Dedifferentiated amniotic fluid mesenchymal stem cell (primary cell): ENCODE measurements around the gene SEC11A.
A peak's percentile ranks its signal among the peaks of the same experiment; 100 is the strongest.
"Not testable (repeated sequence)": the region's sequence is repeated elsewhere in the genome, so short reads cannot be mapped to it uniquely, and the experiment has no call there.

Experiments used
- DNase-seq: peaks from one replicate; pipeline ENCODE4 v3.0.0-alpha.2; 2016; ENCODE audit errors: extremely low spot score

The SEC11A gene

DNA sequence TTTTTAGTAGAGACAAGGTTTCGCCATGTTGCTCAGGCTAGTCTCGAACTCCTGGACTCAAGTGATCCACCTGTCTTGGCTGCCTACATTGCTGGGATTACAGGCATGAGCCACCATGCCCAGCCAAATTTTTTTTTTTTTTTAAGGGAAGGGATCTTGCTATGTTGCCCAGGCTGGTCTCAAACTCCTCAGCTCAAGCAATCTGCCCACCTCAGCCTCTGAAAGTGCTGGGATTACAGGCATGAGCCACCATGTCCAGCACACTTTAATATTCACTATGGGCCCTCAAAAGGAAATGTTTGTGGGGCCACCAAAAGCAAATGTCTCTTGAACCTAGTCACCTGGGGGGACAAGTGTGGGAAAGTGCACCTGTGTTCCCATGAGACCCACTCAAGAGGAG is 73.3 kb downstream of the SEC11A start:
- DNase-seq: not testable (repeated sequence)

DNA sequence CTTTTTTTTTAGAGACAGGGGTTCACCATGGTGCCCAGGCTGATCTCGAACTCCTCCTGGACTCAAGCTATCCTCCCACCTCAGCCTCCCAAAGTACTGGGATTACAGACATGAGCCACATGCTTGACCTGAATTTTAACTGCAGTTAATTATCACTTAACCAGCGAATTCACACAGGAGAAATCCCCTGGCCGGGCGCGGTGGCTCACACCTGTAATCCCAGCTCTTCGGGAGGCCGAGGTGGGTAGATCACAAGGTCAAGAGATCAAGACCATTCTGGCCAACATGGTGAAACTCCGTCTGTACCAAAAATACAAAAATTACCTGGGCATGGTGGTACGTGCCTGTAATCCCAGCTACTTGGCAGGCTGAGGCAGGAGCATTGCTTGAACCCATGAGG is 74.1 kb downstream of the SEC11A start:
- not testable (repeated sequence) for DNase-seq

DNA sequence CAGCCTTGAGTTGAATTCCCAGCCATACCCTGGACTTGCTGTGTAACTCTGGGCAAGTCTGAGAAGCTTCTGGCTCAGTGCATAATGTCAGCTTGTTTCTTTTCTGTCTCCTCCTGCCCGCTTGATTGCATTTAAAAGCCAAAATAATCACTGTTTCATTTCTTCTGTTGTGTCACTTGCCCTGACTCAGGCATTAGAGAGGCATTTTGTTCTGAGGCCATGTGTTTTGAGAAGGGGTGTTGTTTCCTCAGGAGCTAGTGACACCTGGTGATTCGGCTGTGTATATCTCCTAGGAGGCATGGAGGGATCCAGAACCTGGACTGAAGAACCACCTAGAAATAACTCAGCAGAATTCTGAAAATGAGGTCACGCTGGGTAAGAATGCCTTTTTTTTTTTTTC is 77.8 kb downstream of the SEC11A start:
- DNase-seq: no peak

DNA sequence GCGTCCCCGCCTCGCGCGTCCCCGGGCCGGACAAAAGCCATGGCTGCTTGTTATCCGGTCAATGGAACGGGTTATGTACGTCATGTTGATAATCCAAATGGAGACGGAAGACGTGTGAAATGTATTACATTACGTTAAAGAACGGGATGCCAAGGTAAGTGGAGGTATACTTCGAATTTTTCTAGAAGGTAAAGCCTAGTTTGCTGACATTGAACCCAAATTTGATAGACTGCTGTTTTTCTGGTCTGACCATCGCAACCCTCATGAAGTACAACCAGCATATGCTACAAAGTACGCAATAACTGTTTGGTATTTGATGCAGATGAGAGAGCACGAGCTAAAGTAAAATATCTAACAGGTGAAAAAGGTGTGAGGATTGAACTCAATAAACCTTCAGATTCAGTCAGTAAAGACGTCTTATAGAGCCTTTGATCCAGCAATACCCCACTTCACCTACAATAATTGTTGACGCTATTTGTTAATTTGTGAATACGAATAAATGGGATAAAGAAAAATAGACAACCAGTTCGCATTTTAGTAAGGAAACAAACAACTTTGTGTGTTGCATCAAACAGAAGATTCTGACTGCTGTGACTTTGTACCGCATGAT is 81.6 kb downstream of the SEC11A start:
- no peak for DNase-seq

DNA sequence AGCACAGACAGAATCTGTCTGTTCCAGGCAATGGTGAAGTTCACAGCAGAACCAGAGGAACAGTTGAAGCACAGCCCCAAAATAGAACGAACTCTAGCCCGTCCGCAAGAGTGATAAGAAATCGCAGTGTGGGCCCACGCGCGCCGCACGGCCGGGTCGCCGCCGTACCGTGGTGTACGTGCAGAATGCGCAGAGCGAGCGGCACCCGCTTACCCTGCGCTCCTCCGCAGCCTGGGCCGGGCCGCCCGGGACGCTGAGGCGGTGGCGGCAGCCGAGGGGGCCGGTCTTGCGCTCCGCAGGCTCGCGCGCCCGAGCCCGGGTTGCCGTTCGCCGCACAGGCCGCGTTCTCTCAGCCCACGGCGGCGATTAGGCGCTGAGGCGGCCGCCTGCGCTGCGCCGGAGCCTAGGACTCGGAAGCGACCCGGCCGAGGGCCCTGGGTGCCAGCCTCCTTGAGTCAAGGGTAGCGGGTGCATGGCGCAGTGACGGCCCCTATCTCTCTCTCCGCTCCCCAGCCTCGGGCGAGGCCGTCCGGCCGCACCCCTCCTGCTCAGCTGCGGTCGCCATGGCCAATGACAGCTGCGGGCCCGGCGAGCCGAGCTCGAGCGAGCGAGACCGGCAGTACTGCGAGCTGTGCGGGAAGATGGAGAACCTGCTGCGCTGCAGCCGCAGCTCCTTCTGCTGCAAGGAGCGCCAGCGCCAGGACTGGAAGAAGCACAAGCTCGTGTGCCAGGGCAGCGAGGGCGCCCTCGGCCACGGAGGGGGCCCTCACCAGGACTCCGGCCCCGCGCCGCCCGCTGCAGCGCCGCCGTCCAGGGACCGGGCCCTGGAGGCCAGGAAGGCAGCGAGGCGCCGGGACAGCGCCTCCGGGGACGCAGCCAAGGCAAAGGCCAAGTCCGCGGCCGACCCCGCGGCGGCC is 82.4 kb downstream of the SEC11A start:
- DNase-seq: peak; percentile 41

DNA sequence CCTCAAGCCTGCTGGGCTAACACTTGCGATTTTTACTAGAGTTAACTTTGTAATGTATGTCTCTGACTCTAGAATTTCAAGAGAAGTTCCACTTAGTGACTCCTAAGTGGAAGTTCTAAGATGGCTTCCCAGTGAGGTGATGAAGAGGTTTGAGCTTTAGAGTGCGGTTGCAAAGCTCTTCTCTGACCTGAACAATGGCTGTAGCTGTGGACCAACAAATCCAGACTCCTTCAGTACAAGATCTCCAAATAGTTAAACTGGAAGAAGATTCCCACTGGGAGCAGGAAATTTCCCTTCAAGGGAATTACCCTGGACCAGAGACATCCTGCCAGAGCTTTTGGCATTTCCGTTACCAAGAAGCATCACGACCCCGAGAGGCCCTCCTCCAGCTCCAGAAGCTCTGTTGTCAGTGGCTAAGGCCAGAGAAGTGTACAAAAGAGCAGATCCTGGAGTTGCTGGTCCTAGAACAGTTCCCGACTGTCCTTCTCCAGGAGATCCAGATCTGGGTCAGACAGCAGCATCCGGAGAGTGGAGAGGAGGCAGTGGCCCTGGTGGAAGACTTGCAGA is 84.2 kb downstream of the SEC11A start:
- no peak for DNase-seq

DNA sequence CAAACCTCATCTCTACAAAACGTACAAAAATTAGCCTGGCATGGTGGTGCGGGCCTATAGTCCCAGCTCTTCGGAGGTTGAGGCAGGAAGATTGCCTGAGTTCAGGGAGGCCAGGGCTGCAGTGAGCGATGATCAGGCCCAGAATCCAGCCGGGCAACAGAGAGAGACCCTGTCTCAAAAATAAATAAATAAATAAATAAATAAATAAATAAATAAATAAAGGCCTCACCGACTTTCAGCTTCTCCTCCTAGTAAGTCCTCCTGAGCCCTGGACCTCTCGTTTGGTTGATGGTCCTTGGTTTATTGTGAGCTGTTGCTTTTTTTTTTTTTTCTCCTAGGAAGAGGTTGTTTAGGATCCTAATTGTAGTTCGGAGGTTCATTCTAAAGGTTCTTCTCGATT is 86.9 kb downstream of the SEC11A start:
- DNase-seq: no peak

DNA sequence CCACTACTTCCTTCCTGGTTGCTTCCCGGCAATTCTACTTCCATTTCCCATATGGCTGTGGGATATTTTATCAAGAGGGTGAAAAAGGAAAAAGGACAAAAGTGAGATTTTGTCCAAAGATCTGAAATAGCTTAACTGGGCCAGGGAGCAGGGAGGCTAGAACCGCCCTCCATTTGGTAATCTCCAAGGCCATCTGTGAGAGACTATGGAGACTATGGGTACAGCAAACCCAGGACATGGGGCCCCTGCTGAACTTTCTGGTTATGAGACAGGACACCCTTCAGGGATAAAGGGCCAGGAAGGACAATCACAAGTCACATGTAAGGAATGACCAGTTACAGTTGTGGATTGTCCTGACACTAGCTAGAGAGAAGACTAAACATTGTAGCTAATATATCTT is 90.8 kb downstream of the SEC11A start:
- DNase-seq: no peak

DNA sequence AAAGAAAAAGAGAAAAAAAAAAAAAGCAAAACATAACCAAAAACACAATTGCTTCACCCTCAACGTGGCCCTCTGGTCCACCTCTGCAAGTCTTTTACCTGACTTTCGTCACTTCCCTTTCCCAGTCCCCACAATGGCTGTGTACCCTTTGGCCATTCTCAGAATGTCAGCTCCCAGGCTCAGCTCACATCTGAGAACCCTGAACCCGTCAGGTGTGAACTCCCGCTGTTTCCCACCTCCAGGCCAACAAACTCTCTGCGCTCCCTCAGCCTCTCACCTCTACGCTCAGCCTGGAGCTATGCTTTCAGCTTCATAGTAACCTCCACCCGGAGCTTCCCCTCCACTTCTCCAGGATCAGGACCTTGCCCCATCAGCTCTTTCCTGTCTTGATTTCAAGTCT is 91.6 kb downstream of the SEC11A start:
- no peak for DNase-seq

DNA sequence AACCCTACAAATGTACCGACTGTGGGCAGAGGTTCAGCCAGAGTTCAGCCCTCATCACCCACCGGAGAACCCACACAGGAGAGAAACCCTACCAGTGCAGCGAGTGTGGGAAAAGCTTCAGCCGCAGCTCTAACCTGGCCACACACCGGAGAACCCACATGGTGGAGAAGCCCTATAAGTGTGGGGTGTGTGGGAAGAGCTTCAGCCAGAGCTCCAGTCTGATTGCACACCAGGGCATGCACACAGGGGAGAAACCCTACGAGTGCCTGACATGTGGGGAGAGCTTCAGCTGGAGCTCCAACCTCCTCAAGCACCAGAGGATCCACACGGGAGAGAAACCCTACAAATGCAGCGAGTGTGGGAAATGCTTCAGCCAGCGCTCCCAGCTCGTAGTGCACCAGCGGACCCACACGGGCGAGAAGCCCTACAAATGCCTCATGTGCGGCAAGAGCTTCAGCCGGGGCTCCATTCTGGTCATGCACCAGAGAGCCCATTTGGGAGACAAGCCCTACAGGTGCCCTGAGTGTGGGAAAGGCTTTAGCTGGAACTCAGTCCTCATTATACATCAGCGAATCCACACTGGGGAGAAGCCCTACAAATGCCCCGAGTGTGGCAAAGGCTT is 94.5 kb downstream of the SEC11A start:
- no peak for DNase-seq

DNA sequence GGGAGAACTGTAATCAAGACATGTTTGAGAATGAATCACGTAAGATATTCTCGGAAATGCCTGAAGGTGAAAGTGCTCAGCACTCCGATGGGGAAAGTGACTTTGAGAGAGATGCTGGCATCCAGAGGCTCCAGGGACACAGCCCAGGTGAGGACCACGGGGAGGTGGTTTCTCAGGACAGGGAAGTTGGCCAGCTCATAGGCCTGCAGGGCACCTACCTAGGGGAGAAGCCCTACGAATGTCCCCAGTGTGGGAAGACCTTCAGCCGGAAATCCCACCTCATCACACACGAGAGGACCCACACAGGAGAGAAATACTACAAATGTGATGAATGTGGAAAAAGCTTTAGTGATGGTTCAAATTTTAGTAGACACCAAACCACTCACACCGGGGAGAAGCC is 95.3 kb downstream of the SEC11A start:
- DNase-seq: no peak
